ENCODE measurements around the gene IQCF5. TPM values are rescaled to one million over a fixed set of nuclear protein-coding genes. Genes with fewer than 3 reads are reported as not detected.

IQCF5 gene
- total RNA-seq: not detected

DNA sequence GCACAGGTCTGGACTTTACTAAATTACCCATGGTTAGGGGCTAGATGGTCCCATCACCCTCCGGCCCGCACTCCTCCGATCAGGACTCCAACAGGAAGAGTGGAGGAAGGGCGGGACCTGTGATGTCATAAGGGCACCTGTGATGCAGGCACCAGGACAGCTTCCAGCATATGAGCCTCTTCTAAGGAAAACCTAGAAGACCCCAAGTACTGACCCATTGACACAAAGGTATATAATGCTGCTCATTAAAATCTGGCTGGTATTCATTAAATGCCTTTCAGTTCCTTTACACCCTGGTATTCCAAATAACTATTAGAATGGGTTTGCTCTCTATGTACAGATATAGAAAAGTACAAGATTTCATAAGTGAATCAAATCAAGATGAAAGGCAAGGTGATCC, at the start of gene IQCF5:
IQCF5 (minus strand) TSS at position 101 of the 400 bp plus-strand sequence; CDS start at position 31, 70 bp downstream.
- no peak for TF ChIP-seq CTCF (IDR thresholded peaks at IDR 0.05; ENCODE audit: low read depth)

DNA sequence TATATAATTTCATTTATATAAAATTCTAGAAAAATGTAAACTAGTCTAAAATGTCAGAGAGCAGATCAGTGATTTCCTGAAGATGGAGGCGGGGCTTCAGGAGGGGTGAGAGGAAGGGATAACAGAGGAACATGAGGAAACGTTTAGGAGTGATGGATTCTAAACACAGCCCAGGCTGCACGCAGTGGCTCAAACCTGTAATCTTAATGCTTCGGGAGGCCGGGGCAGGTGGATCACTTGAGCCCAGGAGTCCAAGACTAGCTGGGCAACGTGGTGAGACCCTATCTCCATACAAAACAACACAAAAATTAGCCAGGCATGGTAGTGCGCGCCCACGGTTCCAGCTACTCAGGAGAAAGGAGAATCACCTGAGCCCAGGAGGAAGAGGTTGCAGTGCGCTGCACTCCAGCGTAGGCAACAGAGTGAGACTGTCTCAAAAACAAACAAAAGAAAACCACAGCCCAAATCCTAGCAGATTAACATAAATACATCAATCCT, 45.7 kb upstream of the IQCF5 start:
- TF ChIP-seq CTCF (IDR thresholded peaks at IDR 0.05; ENCODE audit: low read depth): no peak

GRCh38 chr3:51916418-51916817, 41.0 kb upstream of the IQCF5 start:
- no peak for TF ChIP-seq CTCF (IDR thresholded peaks at IDR 0.05; ENCODE audit: low read depth)

- no peak for TF ChIP-seq CTCF (IDR thresholded peaks at IDR 0.05; ENCODE audit: low read depth)
Observed at GRCh38 chr3:51908026-51908425, 32.6 kb upstream of the IQCF5 start.

GRCh38 chr3:51904034-51904823, 28.8 kb upstream of the IQCF5 start:
- no peak for TF ChIP-seq CTCF (IDR thresholded peaks at IDR 0.05; ENCODE audit: low read depth)

DNA sequence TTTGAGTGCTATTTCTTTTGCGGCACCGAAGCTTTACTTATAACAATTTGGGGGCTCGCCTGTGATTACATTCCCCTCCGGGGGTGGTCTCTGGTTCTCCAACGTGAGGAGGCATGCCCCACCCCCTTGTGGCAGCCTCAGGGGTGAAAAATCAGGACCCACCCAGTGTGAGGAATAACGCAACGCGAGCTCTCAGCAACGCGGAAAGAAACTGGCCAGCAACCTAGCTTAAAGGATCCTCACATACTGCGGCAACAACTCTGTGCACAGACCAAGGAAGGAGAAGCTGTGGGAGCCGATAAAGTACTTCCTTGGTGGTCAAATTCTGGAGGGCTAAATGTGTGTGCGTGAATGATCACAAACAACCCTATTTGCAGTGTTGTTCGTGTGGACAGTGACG, 22.0 kb upstream of the IQCF5 start:
- no peak for TF ChIP-seq CTCF (IDR thresholded peaks at IDR 0.05; ENCODE audit: low read depth)

GRCh38 chr3:51896607-51897305, 21.4 kb upstream of the IQCF5 start:
- no peak for TF ChIP-seq CTCF (IDR thresholded peaks at IDR 0.05; ENCODE audit: low read depth)

Measured in subcutaneous adipose tissue (tissue), 4 donors.